Measurements from ENCODE around the gene SETX. TPM values are rescaled to one million over a fixed set of nuclear protein-coding genes. Genes with fewer than 3 reads are reported as not detected.
A peak's percentile ranks its signal among the peaks of the same experiment; 100 is the strongest.

Gene SETX
- 25.1 and 31.5 TPM in 2 replicates for polyA plus RNA-seq (2011; rRNA removed)
- 65.1 and 84.0 TPM in 2 replicates for polyA minus RNA-seq (2011; rRNA and poly(A)+ RNA removed)

GRCh38 chr9:132354637-132355355 lies at the start of gene SETX:
SETX (minus strand) TSS chr9:132354986; CDS start chr9:132349428, 5,558 bp downstream.
- Histone ChIP-seq H3K27ac (ENCODE audit: low read depth, low read length) (peak within 1 kb of the TSS; percentile 80), H3K4me3 (ENCODE audit: low read depth, low read length) (peak within 1 kb of the TSS; percentile 96), H3K27me3 (ENCODE audit: control insufficient read depth, insufficient read depth, low read length) (no peaks in the 10 kb centered on the region), H3K9me3 (ENCODE audit: control insufficient read depth, insufficient read depth, low read length) (peaks cover 4% of the 10 kb centered on the region; the same call in 1 of the 2 replicates)
- POLR2A ChIA-PET, result interaction anchor here (0.5 to 0.8 kb wide), 4 partner anchors 10 to 1229 kb away, joined by 3 to 7 read pairs (median 5); partner anchors contain the start of gene NUP214
- peak; percentile 82 for DNase-seq (ENCODE audit: low read depth, low spot score)
- TF ChIP-seq, protein P1, sequence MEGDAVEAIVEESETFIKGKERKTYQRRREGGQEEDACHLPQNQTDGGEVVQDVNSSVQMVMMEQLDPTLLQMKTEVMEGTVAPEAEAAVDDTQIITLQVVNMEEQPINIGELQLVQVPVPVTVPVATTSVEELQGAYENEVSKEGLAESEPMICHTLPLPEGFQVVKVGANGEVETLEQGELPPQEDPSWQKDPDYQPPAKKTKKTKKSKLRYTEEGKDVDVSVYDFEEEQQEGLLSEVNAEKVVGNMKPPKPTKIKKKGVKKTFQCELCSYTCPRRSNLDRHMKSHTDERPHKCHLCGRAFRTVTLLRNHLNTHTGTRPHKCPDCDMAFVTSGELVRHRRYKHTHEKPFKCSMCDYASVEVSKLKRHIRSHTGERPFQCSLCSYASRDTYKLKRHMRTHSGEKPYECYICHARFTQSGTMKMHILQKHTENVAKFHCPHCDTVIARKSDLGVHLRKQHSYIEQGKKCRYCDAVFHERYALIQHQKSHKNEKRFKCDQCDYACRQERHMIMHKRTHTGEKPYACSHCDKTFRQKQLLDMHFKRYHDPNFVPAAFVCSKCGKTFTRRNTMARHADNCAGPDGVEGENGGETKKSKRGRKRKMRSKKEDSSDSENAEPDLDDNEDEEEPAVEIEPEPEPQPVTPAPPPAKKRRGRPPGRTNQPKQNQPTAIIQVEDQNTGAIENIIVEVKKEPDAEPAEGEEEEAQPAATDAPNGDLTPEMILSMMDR (IDR thresholded peaks at IDR 0.05; ENCODE audit: low read depth, low read length), result no peak
- CTCF ChIA-PET, result interaction anchor here (1.2 kb wide), 1 partner anchor 220 kb away, joined by 8 read pairs; no protein-coding TSS in a partner anchor

- ChIA-PET CTCF (interaction anchor here (0.6 kb wide), 1 partner anchor 781 kb away, joined by 5 read pairs; no protein-coding TSS in a partner anchor), POLR2A (no interaction called here)
- H3K4me3 ChIP-seq (ENCODE audit: low read depth, low read length), result no peak overlapping the region
- TF ChIP-seq, protein P1 (IDR thresholded peaks at IDR 0.05; ENCODE audit: low read depth, low read length), result no peak
- peaks cover under 1% of the 10 kb centered on the region for H3K27me3 ChIP-seq (ENCODE audit: control insufficient read depth, insufficient read depth, low read length)
- DNase-seq (ENCODE audit: low read depth, low spot score), result no peak
- no peak overlapping the region for H3K27ac ChIP-seq (ENCODE audit: low read depth, low read length)
- no peaks in the 10 kb centered on the region for H3K9me3 ChIP-seq (ENCODE audit: control insufficient read depth, insufficient read depth, low read length)
Measured at GRCh38 chr9:132404228-132404881, 49.6 kb upstream of the SETX start.

DNA sequence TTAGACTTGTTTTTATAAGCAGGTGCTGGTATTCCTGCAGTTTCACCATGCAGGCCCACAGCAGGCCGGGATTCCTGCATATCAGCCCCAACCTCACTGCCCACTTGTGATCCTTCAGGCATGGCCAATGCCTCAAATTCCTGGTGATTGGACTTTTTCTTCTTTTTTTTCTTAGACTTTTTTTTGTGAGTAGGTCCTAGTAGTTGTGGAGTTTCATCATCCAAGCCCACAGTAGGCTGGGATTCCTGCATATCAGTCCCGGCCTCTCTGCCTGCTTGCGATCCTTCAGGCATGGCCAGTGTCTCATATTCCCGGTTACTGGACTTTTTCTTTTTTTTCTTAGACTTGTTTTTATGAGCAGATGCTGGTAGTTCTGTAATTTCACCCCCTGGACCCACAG lies 47.0 kb upstream of the SETX start:
- Histone ChIP-seq H3K27me3 (ENCODE audit: control insufficient read depth, insufficient read depth, low read length) (no peaks in the 10 kb centered on the region), H3K27ac (ENCODE audit: low read depth, low read length) (no peak overlapping the region), H3K4me3 (ENCODE audit: low read depth, low read length) (no peak overlapping the region), H3K9me3 (ENCODE audit: control insufficient read depth, insufficient read depth, low read length) (no peaks in the 10 kb centered on the region)
- DNase-seq (ENCODE audit: low read depth, low spot score), result no peak
- CTCF ChIA-PET, result no interaction called here
- TF ChIP-seq, protein P1 (IDR thresholded peaks at IDR 0.05; ENCODE audit: low read depth, low read length), result no peak
- POLR2A ChIA-PET, result interaction anchor here (0.7 kb wide), 1 partner anchor 8 kb away, joined by 11 read pairs; the partner anchor contains the start of gene CFAP77

DNA sequence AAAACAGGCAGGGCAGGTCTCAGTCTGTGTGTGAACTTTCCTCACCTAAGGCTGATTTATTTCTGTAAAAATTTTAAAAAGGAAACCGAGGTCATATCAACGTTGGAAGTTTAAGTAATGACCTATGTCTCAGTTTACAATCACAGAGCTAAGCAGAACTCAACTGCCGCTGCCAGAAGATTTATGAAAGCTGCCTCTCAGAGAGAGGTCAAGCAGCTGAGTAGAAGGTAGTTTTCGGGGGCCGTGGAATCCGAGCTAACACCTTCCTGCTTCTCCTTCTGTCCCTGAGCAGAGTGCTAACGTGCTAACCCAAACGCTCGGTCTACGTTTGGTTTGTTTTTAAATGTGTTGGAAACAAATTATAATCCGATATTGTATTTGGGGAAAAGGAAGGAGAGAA lies 40.8 kb upstream of the SETX start:
- ChIA-PET CTCF (no interaction called here), POLR2A (no interaction called here)
- Histone ChIP-seq H3K27ac (ENCODE audit: low read depth, low read length) (no peak overlapping the region), H3K27me3 (ENCODE audit: control insufficient read depth, insufficient read depth, low read length) (no peaks in the 10 kb centered on the region), H3K4me3 (ENCODE audit: low read depth, low read length) (no peak overlapping the region), H3K9me3 (ENCODE audit: control insufficient read depth, insufficient read depth, low read length) (no peaks in the 10 kb centered on the region)
- DNase-seq (ENCODE audit: low read depth, low spot score), result no peak
- TF ChIP-seq, protein P1 (IDR thresholded peaks at IDR 0.05; ENCODE audit: low read depth, low read length), result no peak

- CTCF ChIA-PET, result no interaction called here
- H3K4me3 ChIP-seq (ENCODE audit: low read depth, low read length), result no peak overlapping the region
- POLR2A ChIA-PET, result no interaction called here
- no peak overlapping the region for H3K27ac ChIP-seq (ENCODE audit: low read depth, low read length)
- H3K9me3 ChIP-seq (ENCODE audit: control insufficient read depth, insufficient read depth, low read length), result no peaks in the 10 kb centered on the region
- no peak for DNase-seq (ENCODE audit: low read depth, low spot score)
- no peaks in the 10 kb centered on the region for H3K27me3 ChIP-seq (ENCODE audit: control insufficient read depth, insufficient read depth, low read length)
- TF ChIP-seq, protein P1 (IDR thresholded peaks at IDR 0.05; ENCODE audit: low read depth, low read length), result no peak
Measured at GRCh38 chr9:132391449-132391848, 36.7 kb upstream of the SETX start.

Measured in AG04450 (cell line).